NCI-H146 (cell line): ENCODE data around the gene OR10J1.
"Not testable (repeated sequence)": the region's sequence is repeated elsewhere in the genome, so short reads cannot be mapped to it uniquely, and the experiment has no call there.

ENCODE experiments used
- DNase-seq: peaks from one replicate; lab custom pipeline; 2025; lab: John Stamatoyannopoulos, UW

The OR10J1 gene

GRCh38 chr1:159439422-159439821, at the start of gene OR10J1:
OR10J1 (plus strand) TSS chr1:159439722; CDS start chr1:159439792, 70 bp downstream.
- DNase-seq, result no peak

GRCh38 chr1:159406821-159407220, 32.7 kb upstream of the OR10J1 start:
- no peak for DNase-seq

GRCh38 chr1:159408862-159409400, 30.6 kb upstream of the OR10J1 start:
- DNase-seq, result no peak

- DNase-seq, result no peak
These were observed 17.7 kb upstream of the OR10J1 start for GRCh38 chr1:159421821-159422220.

GRCh38 chr1:159428536-159428935, 11.0 kb upstream of the OR10J1 start:
- no peak for DNase-seq

- no peak for DNase-seq
These were observed 10.3 kb upstream of the OR10J1 start for GRCh38 chr1:159429074-159429861.

- no peak for DNase-seq
These were observed 8.5 kb upstream of the OR10J1 start for GRCh38 chr1:159430985-159431384.

GRCh38 chr1:159431904-159432303, 7.6 kb upstream of the OR10J1 start, which contains the start of gene OR10J4:
OR10J4 (plus strand) TSS chr1:159432204.
- no peak for DNase-seq

GRCh38 chr1:159436469-159436868, 3.1 kb upstream of the OR10J1 start:
- no peak for DNase-seq

GRCh38 chr1:159441360-159441759, 1.8 kb downstream of the OR10J1 start:
- no peak for DNase-seq

GRCh38 chr1:159442428-159442827, 2.9 kb downstream of the OR10J1 start:
- no peak for DNase-seq

- no peak for DNase-seq
These were observed 3.7 kb downstream of the OR10J1 start for GRCh38 chr1:159443066-159443750.

- no peak for DNase-seq
These were observed 5.0 kb downstream of the OR10J1 start for GRCh38 chr1:159444511-159444910.

GRCh38 chr1:159448181-159448580, 8.7 kb downstream of the OR10J1 start:
- DNase-seq, result no peak

GRCh38 chr1:159449605-159450004, 10.1 kb downstream of the OR10J1 start:
- not testable (repeated sequence) for DNase-seq

GRCh38 chr1:159459551-159459950, 20.0 kb downstream of the OR10J1 start:
- no peak for DNase-seq

- no peak for DNase-seq
These were observed 25.7 kb downstream of the OR10J1 start for GRCh38 chr1:159465191-159465603.

GRCh38 chr1:159468321-159468720, 28.8 kb downstream of the OR10J1 start:
- no peak for DNase-seq

- DNase-seq, result no peak
These were observed 30.5 kb downstream of the OR10J1 start for GRCh38 chr1:159469921-159470533.

GRCh38 chr1:159473335-159473734, 33.8 kb downstream of the OR10J1 start:
- no peak for DNase-seq

- no peak for DNase-seq
These were observed 35.4 kb downstream of the OR10J1 start for GRCh38 chr1:159474926-159475325.

- no peak for DNase-seq
These were observed 44.0 kb downstream of the OR10J1 start for GRCh38 chr1:159483501-159483900.
